HG02852 (cell line): ENCODE measurements around the gene SOAT2.

Experiments used
- ATAC-seq: cut with Tn5 transposase; IDR thresholded peaks from one replicate; pipeline ENCODE4 v1.9.1; 2021; ENCODE audit warnings: mild to moderate bottlenecking, moderate library complexity; ENCODE audit not compliant: unreplicated experiment

Gene SOAT2, protein sequence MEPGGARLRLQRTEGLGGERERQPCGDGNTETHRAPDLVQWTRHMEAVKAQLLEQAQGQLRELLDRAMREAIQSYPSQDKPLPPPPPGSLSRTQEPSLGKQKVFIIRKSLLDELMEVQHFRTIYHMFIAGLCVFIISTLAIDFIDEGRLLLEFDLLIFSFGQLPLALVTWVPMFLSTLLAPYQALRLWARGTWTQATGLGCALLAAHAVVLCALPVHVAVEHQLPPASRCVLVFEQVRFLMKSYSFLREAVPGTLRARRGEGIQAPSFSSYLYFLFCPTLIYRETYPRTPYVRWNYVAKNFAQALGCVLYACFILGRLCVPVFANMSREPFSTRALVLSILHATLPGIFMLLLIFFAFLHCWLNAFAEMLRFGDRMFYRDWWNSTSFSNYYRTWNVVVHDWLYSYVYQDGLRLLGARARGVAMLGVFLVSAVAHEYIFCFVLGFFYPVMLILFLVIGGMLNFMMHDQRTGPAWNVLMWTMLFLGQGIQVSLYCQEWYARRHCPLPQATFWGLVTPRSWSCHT

DNA sequence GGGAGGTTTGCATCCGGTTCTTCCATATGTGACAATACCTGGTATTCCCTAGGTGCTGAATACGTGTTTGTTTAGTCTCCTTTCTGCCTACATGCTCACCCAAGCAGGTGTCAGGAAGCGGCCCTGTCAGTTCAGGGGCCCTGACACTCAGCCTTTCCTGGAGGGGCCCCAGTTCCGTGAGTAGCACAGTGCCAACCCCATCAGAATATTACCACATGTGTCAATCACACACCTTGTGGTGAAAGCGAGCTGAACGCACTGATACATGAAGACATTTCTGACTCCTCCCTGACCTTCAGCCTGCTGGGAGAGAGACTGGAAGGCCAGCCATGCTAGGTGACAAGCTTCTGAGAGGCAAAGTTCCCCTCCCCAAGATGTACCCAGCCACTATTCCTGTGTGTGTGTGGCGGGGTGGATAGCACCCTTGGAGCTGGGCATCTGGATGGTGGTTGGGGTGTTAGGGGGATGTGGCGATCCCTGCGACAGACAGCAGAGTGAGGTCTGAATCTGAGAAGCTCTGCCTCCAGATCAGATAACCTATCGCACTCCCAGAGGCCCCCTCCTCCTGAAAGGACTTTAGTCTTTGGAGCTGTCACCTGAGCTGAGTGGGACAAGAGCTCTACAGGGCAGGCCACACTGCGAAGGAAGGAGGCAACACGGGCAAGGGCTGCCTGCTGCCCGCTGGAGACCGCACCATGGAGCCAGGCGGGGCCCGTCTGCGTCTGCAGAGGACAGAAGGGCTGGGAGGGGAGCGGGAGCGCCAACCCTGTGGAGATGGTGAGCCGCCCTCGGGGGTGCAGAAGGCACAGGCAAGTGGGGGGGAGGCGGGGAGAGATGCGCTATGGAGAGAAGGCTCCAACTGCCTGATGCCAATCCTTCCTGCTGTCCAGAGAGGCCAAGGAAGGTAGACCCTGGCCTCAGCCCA lies at the start of gene SOAT2:
SOAT2 (plus strand) TSS at position 604 of the 925 bp plus-strand sequence; CDS start at position 696, 92 bp downstream.
- no peak for ATAC-seq

DNA sequence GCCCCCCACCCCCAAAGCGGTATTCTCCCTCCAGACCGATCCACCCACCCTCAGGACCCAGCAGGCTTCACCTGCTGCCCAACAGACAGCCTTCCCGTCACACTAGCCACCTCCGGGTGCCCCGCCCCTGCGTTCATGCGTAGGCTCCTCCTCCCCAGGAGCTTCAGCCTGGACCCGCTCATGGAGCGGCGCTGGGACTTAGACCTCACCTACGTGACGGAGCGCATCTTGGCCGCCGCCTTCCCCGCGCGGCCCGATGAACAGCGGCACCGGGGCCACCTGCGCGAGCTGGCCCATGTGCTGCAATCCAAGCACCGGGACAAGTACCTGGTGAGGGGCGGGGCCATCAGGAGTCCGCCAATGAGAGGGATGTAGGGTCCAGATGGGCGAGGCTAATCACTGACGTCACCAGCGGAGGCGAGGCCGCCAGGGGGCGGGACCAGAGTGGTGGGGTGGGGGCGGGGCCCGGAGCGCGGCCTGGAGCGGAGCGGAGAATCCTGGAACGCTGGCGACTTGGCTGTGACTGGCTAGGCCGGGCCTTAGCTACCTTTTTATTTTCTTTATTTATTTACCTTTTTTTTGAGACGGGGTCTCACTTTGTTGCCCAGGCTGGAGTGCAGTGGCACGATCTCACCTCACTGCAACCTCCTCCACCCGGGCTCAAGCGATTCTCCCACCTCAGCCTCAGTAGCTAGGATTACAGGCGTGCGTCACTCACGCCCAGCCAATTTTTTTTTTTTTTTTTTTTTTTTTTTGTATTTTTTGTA lies 49.0 kb upstream of the SOAT2 start:
- ATAC-seq, result peak; percentile 87

DNA sequence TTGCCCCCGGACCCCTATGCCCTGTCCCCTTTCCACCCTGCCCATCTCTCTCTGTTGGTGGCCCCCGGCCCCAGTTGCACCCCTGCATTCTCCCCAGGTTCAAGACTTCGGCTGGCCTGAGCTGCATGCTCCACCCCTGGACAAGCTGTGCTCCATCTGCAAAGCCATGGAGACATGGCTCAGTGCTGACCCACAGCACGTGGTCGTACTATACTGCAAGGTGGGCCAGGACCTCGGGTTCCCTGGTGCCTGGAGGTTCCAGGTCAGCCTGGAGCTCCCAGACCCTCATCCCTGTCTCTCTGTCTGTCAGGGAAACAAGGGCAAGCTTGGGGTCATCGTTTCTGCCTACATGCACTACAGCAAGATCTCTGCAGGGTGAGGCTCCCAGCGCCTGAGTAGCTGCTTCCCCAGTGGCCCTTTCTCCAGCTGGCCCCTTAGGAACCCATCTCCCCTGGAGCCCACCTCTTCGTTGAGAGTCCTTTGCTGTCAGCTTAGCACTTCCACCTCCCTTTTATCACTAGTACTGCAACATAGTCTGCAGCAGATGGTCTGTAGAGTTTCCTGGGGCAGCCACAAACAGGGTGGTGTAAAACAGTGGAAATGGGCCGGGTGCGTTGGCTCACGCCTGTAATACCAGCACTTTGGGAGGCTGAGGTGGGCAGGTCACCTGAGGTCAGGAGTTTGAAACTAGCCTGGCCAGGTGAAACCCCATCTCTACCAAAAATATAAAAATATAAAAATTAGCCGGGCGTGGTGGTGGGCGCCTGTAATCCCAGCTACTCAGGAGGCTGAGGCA lies 47.6 kb upstream of the SOAT2 start:
- no peak for ATAC-seq

DNA sequence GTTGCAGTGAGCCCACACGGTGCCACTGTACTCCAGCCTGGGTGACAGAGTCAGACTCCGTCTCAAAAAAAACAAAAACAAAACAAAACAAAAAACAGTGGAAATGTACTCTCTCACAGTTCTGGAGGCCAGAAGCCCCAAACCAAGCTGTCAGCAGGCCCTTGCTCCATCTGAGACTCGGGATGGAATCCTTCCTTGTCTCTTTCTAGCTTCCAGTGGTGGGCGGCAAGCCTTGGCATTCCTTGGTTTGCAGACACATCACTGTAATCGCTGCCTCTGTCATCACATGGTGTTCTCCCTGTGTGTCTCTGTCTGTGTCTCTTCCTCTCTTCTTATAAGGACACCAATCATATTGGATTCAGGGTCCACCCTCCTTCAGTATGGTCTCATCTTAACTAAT lies 47.0 kb upstream of the SOAT2 start:
- ATAC-seq, result no peak

DNA sequence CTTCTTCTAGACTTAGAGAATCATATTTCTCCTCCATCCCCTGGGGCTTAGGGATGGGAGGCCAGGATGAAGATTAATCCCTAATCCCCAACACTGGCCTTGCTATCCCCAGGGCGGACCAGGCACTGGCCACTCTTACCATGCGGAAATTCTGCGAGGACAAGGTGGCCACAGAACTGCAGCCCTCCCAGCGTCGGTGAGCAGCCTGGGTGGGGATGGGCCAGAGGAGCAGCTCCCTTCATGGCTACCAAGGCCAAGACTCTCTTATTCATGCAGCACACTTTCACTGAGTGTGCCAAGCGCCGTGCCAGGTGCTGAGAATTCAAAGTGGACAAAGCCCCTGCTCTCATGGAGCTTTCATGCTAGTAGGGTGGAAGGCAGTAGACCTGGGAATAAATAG lies 46.4 kb upstream of the SOAT2 start:
- ATAC-seq, result no peak

DNA sequence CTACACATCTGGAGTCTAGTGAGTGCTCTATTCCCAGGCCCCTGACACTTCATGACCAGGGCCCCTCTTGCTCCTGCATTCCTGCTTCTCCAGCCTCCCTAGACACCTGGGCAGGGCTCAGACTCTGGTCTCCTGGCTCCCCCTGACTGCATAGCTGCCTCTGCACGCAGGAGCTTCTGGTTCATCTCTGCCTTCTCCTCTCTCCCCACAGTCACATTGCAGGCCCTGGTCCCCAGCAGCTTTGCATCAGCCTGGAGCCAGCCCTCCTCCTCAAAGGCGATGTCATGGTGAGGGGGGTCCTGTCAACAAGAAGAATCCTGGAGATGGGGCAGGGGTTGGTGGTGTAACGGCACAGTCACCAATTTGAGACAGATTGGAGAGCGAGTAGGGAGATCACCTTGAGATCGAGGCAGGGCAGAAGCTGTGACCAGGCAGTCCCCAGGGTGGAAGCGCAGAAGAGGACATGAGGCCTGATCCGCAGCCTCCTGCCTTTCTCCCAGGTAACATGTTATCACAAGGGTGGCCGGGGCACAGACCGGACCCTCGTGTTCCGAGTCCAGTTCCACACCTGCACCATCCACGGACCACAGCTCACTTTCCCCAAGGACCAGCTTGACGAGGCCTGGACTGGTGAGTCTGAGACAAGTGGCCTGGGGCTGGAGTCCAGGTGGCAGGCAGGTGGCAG lies 45.3 kb upstream of the SOAT2 start:
- no peak for ATAC-seq

DNA sequence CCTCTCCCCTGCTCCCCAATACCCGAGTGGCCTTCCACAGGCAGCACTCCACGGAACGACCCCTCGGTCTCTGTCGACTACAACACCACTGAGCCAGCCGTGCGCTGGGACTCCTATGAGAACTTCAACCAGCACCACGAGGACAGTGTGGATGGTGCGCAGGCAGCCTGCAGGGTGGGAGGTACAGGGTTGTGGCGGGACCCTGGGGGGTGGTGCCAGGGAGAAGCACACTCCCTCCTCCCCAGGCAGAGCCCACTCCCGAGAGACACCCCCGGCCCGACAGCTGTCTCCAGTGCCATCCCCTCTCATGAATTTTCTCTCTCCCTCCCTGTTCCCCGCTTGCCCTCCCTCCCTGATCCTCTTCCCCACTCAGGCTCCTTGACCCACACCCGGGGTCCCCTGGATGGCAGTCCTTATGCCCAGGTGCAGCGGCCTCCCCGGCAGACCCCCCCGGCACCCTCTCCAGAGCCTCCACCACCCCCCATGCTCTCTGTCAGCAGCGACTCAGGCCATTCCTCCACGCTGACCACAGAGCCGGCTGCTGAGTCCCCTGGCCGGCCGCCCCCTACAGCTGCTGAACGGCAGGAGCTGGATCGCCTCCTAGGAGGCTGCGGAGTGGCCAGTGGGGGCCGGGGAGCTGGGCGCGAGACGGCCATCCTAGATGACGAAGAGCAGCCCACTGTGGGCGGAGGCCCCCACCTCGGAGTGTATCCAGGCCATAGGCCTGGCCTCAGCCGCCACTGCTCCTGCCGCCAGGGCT lies 44.4 kb upstream of the SOAT2 start:
- no peak for ATAC-seq

DNA sequence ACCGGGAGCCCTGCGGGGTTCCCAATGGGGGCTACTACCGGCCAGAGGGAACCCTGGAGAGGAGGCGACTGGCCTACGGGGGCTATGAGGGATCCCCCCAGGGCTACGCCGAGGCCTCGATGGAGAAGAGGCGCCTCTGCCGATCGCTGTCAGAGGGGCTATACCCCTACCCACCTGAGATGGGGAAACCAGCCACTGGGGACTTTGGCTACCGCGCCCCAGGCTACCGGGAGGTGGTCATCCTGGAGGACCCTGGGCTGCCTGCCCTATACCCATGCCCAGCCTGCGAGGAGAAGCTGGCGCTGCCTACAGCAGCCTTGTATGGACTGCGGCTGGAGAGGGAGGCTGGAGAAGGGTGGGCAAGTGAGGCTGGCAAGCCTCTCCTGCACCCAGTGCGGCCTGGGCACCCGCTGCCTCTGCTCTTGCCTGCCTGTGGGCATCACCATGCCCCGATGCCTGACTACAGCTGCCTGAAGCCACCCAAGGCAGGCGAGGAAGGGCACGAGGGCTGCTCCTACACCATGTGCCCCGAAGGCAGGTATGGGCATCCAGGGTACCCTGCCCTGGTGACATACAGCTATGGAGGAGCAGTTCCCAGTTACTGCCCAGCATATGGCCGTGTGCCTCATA lies 43.7 kb upstream of the SOAT2 start:
- no peak for ATAC-seq

DNA sequence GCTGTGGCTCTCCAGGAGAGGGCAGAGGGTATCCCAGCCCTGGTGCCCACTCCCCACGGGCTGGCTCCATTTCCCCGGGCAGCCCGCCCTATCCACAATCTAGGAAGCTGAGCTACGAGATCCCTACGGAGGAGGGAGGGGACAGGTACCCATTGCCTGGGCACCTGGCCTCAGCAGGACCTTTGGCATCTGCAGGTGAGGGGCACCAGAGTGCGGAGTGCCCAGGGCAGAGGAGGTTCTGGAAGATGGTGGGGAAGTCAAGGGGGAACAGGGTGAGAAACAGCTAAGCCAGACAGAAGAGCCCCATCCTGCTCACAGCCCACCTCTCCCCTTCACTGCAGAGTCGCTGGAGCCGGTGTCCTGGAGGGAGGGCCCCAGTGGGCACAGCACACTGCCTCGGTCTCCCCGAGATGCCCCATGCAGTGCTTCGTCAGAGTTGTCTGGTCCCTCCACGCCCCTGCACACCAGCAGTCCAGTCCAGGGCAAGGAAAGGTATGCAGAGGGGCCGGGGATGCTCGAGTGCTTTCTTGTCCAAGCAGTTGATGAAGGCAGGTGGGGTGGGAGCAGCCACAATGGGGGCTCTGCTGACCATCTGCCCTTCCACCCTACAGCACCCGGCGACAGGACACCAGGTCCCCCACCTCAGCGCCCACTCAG lies 43.1 kb upstream of the SOAT2 start:
- ATAC-seq, result no peak

DNA sequence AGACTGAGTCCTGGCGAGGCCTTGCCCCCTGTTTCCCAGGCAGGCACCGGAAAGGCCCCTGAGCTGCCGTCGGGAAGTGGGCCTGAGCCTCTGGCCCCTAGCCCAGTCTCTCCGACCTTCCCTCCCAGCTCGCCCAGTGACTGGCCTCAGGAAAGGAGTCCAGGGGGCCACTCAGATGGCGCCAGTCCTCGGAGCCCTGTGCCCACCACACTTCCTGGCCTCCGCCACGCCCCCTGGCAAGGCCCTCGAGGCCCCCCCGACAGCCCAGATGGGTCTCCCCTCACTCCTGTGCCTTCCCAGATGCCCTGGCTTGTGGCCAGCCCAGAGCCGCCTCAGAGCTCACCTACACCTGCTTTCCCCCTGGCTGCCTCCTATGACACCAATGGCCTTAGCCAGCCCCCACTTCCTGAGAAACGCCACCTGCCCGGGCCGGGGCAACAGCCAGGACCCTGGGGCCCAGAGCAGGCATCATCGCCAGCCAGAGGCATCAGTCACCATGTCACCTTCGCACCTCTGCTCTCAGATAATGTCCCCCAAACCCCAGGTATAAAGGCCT lies 42.5 kb upstream of the SOAT2 start:
- no peak for ATAC-seq

DNA sequence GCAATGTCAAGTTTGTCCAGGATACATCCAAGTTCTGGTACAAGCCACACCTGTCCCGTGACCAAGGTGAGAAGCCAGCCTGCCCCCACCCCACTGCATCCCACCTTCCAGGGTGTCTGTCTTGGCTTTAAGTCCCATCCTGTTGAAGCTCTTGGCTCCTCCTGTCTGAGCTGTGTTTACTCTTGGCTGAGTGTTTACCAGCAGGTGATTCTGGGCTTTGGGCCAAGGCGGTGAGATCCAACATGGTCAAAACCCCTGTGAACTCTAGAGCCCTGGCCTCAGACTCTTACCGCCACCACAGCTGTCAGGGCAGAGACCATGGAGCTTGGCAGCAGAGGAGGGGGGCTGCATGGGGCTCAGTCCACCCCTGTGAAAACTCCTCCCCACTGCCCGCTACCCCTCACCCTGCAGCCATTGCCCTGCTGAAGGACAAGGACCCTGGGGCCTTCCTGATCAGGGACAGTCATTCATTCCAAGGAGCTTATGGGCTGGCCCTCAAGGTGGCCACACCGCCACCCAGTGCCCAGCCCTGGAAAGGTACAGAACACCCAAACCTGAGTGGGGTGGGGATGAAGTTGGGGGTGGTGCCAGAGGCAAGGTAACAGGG lies 41.8 kb upstream of the SOAT2 start:
- ATAC-seq, result no peak

DNA sequence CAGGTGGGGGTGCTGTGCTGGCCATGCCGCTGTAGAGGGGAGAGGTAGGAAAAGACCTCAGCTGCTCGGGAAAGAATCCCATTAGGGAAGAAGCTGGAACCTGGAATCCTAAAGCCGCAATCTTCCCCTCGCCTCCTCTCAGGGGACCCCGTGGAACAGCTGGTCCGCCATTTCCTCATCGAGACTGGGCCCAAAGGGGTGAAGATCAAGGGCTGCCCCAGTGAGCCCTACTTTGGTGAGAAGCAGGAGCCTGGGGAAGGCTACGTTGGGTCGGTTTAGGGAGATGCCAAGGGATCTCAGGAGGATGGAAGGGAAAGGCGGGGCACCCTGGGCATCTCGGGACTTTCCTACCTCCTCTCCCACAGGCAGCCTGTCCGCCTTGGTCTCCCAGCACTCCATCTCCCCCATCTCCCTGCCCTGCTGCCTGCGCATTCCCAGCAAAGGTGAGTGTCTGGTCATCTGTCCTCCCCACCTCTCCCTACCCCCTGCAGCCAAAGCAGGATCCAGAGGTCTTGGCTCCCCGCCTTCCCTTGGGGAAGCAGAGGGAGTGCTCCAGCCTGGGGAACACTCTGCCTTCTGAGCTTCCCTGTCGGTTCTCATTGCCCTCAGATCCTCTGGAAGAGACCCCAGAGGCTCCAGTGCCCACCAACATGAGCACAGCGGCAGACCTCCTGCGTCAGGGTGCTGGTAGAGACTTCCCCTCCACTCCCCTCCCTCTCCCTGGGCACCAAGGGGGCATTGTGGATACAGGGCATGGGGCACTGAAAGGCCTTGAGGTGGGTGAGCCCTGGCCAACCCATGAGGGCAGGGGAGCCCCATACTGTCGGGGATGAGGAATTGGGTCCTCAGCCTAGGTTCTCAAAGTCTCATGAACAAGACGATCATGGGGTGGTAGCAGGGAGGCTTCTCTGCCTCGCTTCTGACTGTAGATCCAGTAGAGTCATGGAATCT lies 41.0 kb upstream of the SOAT2 start:
- no peak for ATAC-seq

DNA sequence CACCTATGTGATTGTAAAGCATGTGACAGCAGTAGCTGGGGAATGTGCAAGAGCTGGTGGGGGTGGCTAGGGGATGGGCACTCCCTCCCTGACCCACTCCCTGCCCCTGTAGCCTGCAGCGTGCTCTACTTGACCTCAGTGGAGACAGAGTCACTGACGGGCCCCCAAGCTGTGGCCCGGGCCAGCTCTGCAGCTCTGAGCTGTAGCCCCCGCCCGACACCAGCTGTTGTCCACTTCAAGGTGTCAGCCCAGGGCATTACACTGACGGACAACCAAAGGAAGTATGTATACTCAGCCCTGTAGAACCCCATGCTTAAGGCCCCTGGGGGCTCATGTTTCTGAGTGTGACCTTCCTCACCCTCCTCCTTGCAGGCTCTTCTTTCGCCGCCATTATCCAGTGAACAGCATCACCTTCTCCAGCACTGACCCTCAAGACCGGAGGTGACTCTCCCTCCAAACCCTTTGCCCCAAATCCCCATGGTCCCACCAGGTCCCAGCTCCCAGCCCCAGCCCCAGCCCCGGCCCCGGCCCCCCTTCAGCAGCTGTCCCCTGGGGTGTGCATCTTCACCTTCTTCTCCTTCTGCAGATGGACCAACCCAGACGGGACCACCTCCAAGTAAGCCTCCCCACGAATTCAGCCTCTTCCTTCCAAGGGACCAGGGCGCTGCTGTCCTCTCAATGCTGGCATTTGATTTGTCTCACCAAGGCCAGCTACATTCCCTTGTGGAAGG lies 40.1 kb upstream of the SOAT2 start:
- ATAC-seq, result no peak

DNA sequence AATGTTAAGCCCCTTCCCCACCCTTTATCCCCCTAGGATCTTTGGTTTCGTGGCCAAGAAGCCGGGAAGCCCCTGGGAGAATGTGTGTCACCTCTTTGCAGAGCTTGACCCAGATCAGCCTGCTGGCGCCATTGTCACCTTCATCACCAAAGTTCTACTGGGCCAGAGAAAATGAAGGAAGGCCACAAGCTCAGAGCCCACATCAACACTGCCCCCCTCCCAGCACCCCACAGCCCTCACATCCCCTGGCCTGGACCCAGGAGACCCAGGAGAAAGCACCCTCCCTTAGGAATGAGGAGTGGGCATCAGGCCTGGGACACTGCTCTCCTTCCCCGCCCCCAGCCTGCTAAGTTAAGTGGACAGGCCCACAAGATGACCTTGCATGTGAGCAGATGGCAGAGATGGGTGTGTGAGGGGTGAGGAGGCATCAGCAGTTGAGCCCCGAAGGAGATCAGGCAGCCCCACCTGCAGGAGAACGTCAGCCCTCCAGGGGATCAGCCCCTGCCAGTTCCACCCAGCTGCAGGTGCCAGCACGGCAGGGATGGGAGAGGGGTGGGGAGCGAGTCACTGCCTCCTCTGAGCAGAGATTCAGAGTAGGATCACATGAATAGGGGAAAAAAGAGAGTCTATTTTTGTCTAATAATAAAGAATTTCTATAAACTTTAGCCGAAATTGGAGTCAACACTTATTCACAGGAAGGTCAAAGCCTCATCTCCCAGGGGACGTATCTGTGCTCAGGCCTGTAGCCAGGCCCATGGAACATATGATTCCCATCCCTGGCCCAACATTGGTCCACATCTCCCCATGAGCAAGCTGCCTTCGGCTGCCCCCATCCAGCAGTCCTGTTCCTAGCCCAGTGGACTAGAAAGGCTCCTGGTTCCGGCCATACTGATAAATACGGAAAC lies 39.3 kb upstream of the SOAT2 start:
- ATAC-seq, result no peak
